Measurements from ENCODE around the gene PRKAR1A. TPM values are rescaled to one million over a fixed set of nuclear protein-coding genes. Genes with fewer than 3 reads are reported as not detected.

PRKAR1A gene
- total RNA-seq, 4 donors from 2014 or later = 367 to 431 (median 417) TPM

GRCh38 chr17:68576811-68577496 is 64.7 kb downstream of the PRKAR1A start:
- no peaks in the 10 kb centered on the region for H3K9me3 ChIP-seq
- peak overlapping the region in 1 of 3 donors; percentile 12 for H3K27ac ChIP-seq
- intact Hi-C loops (cut with DNase I) = no loop called here
- H3K36me3 ChIP-seq = no peaks in the 10 kb centered on the region
- H3K4me3 ChIP-seq (replicated peaks in 1 of 3) = no peak overlapping the region
- no peak for DNase-seq
- no peaks in the 10 kb centered on the region for H3K27me3 ChIP-seq
- H3K4me1 ChIP-seq = peaks cover 35 to 51% of the 10 kb centered on the region in 2 donors
- 69 to 81% methylated on average over 7 to 8 of the region's 8 CpGs for WGBS, 2 donors
- TF ChIP-seq CTCF (IDR thresholded peaks at IDR 0.05) = no peak
- TF ChIP-seq POLR2A (IDR thresholded peaks at IDR 0.05) = no peak

DNA sequence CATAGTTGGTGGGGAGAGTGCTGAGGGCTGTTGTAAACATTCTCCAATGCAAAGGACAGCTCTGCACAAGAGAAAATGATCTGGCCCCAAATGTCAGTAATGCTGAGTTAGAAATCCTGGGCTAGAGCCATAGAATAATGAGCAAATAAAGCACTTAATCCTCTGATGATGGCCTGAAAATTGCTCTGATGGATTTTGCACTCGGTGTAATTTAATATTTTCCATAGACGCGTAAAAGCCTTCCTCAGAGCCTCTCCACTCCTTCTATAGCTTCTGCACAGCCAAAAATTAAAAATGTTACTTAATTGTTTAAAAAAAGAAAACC is 65.2 kb downstream of the PRKAR1A start:
- TF ChIP-seq CTCF (IDR thresholded peaks at IDR 0.05) = no peak
- TF ChIP-seq POLR2A (IDR thresholded peaks at IDR 0.05) = no peak
- intact Hi-C loops (cut with DNase I) = no loop called here
- no peaks in the 10 kb centered on the region for H3K36me3 ChIP-seq
- H3K4me3 ChIP-seq (replicated peaks in 1 of 3) = no peak overlapping the region
- DNase-seq = no peak
- WGBS, 2 donors = 81 to 90% methylated on average over 3 of the region's 3 CpGs
- no peaks in the 10 kb centered on the region for H3K9me3 ChIP-seq
- peaks cover 40 to 56% of the 10 kb centered on the region in 2 donors for H3K4me1 ChIP-seq
- H3K27me3 ChIP-seq = no peaks in the 10 kb centered on the region
- no peak overlapping the region for H3K27ac ChIP-seq

DNA sequence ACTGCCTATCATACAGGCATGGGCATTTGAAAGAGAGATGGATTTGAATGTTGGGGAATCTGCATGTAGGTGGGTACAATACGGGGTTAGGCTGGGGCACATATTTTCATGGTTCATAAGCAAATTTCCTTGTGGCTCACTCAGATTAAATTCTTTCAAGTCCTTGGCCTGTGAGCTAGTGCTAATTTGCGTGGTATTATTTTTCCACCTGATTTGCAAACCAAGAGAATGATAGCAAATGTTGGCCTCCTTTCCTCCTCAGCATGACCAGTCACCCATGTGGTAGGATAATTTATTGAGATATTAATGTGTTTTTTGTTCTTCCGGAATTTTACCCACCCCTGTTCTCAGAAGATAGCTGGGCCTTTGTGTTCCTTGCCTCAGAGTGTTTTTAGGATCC is 66.0 kb downstream of the PRKAR1A start:
- no peaks in the 10 kb centered on the region for H3K27me3 ChIP-seq
- intact Hi-C loops (cut with DNase I) = no loop called here
- WGBS, 2 donors = 74 to 92% methylated on average over 3 of the region's 3 CpGs
- no peaks in the 10 kb centered on the region for H3K9me3 ChIP-seq
- DNase-seq = no peak
- no peaks in the 10 kb centered on the region for H3K36me3 ChIP-seq
- H3K4me3 ChIP-seq (replicated peaks in 1 of 3) = no peak overlapping the region
- H3K27ac ChIP-seq = peak overlapping the region in 2 of 3 donors; percentile 40 to 81
- no peak for TF ChIP-seq POLR2A (IDR thresholded peaks at IDR 0.05)
- TF ChIP-seq CTCF (IDR thresholded peaks at IDR 0.05) = no peak
- H3K4me1 ChIP-seq = peaks cover 40 to 60% of the 10 kb centered on the region in 2 donors

DNA sequence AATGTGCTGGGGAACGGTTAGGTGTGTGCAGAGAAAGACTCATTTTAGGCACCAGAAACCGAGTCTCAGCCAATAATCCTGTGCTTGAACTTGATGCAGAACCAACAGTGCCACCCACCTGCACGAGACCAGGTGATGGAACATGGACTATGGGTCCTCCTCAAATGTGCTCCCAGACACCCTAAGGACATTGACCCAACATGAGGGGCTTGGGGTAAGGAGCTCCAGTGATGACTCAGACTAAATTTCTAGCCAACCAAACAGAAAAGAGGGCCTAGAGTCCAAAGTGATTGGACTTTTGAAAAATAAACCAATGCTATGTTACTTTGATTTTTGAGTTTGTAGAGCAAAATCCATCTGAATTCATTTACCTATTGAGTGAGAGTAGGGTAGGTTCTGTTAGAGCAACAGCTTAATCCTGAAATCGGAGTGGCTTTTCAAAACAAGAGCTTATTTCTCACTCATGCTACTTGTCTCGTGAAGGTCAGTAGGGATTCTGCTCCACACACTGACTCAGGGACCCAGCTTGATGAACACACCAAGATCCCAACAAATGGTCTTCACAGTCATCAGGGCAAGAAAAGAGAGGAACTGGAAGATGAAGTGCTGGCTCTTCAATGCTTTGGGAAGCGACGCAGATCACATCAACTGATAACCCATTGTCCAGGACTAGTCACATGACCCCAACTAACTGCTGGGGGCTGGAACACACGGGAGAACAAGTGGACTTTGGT is 67.1 kb downstream of the PRKAR1A start:
- Histone ChIP-seq H3K36me3 (no peaks in the 10 kb centered on the region), H3K4me3 (replicated peaks in 1 of 3) (no peak overlapping the region), H3K27me3 (no peaks in the 10 kb centered on the region), H3K4me1 (peaks cover 40 to 63% of the 10 kb centered on the region in 2 donors), H3K27ac (peak overlapping the region; percentile 67 to 89 (median 81)), H3K9me3 (no peaks in the 10 kb centered on the region)
- intact Hi-C loops (cut with DNase I) = no loop called here
- DNase-seq = no peak
- no peak for TF ChIP-seq POLR2A (IDR thresholded peaks at IDR 0.05)
- WGBS, 2 donors = 57 to 69% methylated on average over 8 of the region's 8 CpGs

DNA sequence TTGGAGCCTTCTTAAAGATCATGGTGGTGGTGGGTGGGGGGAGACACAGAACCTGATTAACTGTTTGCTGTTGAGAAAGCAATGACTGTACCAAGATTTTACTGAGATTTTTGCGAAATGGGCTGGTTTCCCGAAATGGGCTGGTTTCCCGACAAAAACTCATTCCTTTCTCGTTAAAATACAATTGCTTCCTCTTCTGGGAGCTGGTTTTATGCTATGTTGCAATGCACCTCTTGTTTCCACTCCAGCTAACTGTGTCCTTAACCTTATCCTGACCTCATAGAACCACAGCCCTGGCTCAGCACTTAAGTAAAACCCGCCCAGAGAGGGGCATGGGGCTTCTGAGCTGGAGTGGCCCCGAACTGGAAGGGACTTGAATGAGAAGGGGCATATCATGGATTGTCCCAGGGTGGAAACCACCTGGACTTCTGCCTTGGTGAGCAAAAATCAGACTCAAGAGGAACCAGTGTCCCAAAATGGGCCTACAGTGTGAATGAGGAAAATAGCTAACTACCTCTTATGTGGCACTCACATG is 68.1 kb downstream of the PRKAR1A start:
- Histone ChIP-seq H3K36me3 (no peaks in the 10 kb centered on the region), H3K4me3 (replicated peaks in 1 of 3) (no peak overlapping the region), H3K9me3 (no peaks in the 10 kb centered on the region), H3K4me1 (peaks cover 40 to 67% of the 10 kb centered on the region in 2 donors), H3K27ac (peak overlapping the region; percentile 67 to 89 (median 81)), H3K27me3 (no peaks in the 10 kb centered on the region)
- intact Hi-C loops (cut with DNase I) = no loop called here
- 13 to 20% methylated on average over 6 of the region's 6 CpGs for WGBS, 2 donors
- DNase-seq = peak; percentile 72 to 75
- TF ChIP-seq CTCF (IDR thresholded peaks at IDR 0.05) (no peak), POLR2A (IDR thresholded peaks at IDR 0.05) (peak in 1 of 2 donors; percentile 26)
